Testis (tissue), 2 donors: ENCODE results near the gene C1orf116.

ENCODE experiments used
- POLR2A ChIP-seq: fragments of 450-650 bp; IDR thresholded peaks from one replicate; pipeline ENCODE4 v1.6.1; 2017; ENCODE audit warnings: antibody characterized with exemption, mild to moderate bottlenecking, moderate library complexity
- TF ChIP-seq, protein P1 (sequence below), 3 experiments: fragments of 450-650 bp in 2 of 3; fragments of 200-600 bp in 1 of 3; sonication (generic) in 1 of 3; IDR thresholded peaks; one replicate each; pipeline ENCODE4 v1.5.1; 2016 to 2019; ENCODE audit warnings: antibody characterized with exemption in 3 of 3, mild to moderate bottlenecking in 2 of 3, moderate library complexity in 1 of 3

DNA sequence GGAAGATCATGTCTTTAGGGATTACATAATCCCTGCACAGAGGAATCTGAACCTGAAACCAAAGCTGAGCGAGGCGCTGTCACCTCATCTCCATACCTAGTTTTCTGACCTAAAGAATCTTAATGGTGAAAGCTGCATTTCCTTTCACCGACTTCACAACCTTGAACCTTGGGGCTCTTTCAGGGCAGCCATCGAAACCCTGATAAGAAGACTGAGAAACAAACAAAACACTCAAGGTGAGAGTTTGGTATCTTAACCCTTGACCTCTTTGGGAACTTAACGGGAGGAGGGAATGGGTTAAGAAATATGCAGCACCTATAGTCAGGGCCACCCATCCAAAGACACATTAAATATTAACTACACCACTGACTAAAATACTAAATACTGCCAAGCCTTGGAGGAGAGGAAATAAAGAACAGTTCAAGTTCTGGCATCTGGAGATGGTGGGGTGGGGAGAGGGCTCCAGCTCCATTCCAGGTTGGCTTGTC lies 2.0 kb downstream of the C1orf116 start:
- TF ChIP-seq, protein P1, sequence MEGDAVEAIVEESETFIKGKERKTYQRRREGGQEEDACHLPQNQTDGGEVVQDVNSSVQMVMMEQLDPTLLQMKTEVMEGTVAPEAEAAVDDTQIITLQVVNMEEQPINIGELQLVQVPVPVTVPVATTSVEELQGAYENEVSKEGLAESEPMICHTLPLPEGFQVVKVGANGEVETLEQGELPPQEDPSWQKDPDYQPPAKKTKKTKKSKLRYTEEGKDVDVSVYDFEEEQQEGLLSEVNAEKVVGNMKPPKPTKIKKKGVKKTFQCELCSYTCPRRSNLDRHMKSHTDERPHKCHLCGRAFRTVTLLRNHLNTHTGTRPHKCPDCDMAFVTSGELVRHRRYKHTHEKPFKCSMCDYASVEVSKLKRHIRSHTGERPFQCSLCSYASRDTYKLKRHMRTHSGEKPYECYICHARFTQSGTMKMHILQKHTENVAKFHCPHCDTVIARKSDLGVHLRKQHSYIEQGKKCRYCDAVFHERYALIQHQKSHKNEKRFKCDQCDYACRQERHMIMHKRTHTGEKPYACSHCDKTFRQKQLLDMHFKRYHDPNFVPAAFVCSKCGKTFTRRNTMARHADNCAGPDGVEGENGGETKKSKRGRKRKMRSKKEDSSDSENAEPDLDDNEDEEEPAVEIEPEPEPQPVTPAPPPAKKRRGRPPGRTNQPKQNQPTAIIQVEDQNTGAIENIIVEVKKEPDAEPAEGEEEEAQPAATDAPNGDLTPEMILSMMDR (IDR thresholded peaks at IDR 0.05), result no peak
- TF ChIP-seq POLR2A, result no peak
